Stimulated activated CD4-positive, alpha-beta T cell treated with anti-CD3 and anti-CD28 coated beads, TNF-alpha, amount 100 ng/mL, for 1 hour (primary cell): ENCODE results near the gene TIPRL.
"Not testable (repeated sequence)": the region's sequence is repeated elsewhere in the genome, so short reads cannot be mapped to it uniquely, and the experiment has no call there.

Experiments
- DNase-seq, 3 donors: peaks; one replicate each; pipeline ENCODE4 v3.0.0-alpha.2; 2020; ENCODE audit warnings: low read depth in 3 of 3, low spot score in 1 of 3

TIPRL gene

DNA sequence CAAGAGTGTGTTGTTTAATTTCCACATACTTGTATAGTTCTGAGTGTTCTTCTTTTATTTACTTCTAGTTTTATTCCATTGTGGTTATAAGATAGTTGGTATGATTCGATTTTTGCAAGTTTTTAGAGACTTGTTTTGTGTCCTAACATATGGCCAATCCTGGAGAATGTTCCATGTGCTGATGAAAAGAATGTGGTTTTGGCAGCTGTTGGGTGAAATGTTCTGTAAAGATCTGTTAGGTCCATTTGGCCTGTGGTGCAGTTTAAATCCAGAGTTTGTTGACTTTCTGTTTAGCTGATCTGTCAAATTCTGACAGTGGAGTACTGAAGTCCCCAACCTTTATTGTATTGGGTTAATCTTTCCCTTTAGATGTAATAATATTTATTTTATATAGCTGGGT is 19.5 kb upstream of the TIPRL start:
- DNase-seq = no peak

DNA sequence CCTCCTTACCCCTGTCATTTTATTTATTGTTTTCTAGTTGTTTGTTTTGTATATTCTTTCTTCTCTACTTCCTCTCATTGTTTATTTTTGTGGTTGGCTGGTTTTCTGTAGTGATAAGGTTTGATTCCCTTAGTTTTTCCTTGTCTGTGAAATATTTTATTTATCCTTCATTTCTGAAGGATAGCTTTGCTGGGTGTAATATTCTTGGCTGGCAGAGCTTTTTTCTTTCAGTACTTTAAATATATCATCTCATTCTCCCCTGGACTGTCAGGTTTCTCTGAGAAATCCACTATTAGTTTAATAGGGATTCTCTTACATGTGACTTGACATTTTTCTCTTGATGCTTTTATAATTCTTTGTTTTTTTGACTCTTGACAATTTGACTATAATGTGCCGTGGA is 18.8 kb upstream of the TIPRL start:
- no peak for DNase-seq

GRCh38 chr1:168161459-168161858 is 17.3 kb upstream of the TIPRL start:
- no peak for DNase-seq

GRCh38 chr1:168163670-168164069 is 15.1 kb upstream of the TIPRL start:
- no peak for DNase-seq

GRCh38 chr1:168164771-168165170 is 14.0 kb upstream of the TIPRL start:
- DNase-seq = no peak

DNA sequence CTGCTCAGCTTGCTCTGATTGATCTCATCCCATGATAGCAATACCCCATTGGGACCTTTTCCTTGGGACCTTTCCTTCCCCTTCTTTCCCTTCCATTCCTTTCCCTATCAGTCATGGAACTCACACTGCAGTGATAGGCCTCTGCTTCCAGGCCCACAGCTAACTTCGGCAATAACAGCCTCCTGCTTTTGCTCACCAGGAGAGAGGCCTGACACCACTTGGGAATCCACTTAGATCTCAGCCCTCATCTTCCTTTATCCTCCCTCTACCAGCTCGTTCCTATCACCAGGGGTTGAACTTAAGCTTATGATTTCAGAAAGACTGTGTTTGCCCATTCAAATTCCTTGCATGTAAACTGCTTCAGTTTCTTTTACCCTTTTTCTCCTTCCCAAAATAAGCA is 11.0 kb upstream of the TIPRL start:
- no peak for DNase-seq

DNA sequence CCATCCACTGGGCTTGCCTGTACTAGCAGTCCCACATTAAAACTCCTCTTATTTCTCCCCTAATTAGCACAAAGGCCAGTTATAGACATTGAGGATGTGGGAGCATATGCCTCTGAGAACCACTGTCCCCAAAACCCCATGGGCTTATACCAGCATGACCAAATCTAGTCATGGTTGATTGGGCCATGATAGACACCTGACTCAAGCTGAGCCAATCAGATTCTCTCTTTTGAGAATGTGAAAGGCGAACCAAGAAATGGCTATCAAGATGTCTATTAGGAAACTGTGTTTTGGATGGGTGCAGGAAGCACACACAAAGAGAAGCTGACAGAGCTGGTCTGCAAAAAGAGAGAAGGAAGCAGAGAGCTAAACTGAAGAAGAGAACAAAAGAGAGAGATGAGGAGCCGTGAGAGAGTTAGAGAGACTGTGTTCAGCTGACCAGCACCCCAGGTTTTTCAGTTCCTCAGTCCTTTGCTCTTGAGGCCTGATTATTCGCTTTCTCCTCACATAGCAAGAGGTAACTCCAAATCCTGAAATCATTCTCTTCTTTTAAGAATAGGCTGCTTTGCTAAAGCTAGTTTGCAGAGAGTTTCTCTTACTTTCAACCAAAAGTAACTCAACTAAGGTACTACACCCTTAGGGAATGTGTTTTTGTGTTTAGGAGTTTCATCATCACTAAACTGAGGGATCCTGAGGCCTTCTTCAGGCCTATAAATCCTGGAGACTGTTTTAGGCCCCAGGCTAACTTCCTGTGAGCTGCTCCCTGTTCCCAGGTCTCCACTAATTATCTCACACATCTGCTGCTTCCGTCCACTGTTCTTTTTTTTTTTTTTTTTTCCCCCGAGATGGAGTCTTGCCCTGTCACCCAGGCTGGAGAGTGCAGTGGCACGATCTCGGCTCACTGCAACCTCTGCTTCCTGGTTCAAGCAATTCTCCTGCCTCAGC is 7.9 kb upstream of the TIPRL start:
- no peak for DNase-seq

GRCh38 chr1:168172250-168172915 is 6.4 kb upstream of the TIPRL start:
- DNase-seq = no peak

DNA sequence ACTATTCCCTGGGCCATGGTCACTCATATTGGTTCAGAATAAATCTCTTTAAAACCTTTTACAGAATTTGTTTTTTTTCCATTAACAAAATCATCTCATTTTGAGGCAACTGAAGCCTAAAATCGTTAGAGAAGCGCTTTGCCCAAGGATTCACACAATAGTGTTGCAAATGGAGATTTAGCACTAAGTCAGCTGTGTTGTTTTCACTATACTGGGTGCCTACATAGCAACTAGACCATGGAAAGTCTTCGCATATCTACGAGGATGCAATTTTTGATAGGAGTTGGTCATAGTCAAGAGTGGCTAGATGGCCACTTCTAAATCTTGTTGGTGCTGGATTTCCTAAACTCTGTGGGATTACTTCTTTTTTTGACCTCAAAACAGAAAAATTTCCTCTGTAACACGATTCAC is 530 bp upstream of the TIPRL start:
- no peak for DNase-seq

DNA sequence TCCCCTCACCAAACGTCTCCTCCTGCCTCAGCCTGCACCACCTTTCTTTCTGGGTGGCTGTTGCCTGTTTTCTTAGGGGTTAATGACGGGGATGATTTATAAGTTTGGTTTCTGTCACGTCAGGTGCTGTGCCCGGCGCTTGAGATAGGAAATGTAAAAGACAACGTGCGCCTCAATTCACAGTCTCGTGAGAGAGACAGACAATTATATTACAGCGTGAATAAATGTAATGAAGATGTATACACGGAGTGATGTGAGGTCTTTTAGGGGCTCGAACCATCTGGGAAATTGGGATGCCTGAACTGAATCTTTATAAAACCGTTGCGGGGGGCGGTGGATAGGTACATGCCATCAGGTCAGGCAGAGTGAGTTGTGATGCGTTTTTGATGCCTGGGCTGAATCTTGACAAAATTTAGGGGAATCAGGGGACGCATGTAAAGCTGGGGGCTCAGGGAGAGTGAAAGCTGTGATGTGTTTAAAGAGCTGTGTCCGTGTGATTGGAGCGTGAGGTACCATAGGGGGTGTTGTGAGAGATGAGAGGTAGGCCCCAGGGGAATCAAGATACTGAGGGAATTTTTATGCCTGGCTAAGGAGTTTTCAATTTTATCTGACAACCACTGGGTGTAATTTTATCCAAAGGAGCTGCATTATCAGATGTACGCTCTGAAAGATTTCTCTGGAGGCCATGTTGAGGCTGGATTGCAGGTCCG is 831 bp downstream of the TIPRL start:
- no peak for DNase-seq

DNA sequence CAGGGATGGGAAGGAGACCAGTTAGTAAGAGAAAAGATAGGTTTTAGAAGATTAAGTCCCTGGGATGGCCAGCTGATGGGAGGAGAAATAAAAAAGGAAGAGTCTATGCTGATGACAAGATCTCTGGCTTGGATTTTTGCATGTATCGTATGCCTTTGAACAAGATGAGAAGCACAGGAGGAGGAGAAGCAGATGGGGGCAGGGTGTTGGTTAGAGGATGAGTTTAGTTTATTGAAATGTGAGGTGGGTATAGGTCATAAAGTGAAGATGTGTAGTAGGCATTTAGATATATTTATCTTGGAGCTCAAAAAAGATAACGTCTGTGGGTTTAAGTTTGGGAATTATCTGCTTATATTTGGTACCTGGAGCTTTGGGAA is 1.4 kb downstream of the TIPRL start:
- no peak for DNase-seq

DNA sequence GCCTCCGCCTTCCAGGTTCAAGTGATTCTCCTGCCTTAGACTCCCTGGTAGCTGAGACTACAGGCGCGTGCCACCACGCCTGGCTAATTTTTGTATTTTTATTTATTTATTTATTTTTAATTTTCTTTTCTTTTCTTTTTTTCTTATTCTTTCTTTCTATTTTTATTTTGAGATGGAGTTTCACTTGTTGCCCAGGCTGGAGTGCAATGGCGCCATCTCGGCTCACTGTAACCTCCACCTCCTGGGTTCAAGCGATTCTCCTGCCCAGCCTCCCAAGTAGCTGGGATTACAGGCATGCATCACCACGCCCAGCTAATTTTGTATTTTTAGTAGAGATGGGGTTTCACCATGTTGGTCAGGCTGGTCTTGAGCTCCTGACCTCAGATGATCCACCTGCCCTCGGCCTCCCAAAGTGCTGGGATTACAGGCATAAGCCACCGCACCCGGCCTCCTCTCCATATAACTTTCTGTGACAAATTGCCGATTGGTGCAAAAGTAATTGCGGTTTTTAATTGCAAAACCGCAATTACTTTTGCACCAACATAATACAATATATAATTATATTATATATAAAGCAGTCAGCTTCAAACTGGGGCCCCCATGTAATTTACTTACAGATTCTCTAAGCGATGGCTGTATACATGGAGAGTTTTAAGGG is 2.4 kb downstream of the TIPRL start:
- DNase-seq = not testable (repeated sequence)

GRCh38 chr1:168187177-168187576 is 8.4 kb downstream of the TIPRL start:
- DNase-seq = no peak

GRCh38 chr1:168190403-168190802 is 11.6 kb downstream of the TIPRL start:
- DNase-seq = no peak

DNA sequence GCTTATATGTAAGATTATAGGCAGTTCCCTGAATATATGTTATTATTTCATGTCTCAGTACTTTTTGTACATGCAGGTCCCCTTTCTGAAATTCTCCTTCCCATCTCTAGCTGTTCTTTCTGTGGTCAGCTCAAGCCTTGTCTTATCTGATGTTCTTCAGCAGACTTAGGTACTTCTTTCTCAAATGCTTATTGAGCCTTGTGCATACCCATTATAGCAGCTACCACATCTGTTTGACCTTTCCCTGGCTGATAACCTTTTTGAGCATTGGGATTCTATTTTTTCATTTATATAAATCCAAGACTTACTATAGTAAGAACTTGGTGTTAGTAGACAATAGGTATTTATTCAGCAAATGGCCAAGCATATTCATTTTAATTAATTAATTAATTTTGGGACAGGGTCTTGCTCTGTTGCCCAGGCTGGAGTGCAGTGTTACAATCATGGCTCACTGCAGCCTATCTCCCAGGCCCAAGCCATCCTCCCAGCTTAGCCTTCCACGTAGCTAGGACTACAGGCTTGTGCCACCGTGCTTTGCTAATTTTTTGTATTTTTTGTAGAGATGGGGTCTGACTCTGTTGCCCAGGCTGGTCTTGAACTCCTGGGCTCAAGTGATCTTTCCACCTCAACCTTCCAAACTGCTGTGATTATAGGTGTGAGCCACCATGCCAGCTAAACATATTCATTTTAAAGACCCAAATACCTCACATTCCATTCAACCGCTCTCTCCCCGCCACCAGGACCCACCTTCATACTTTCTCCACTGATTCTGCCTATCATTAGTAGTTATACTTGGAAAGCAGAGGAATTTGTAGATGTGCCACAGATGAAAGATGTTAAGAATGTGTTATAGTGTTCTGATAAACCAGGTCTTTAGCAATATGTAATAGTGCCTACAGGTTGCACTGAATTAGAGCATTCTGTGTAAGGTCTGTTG is 16.7 kb downstream of the TIPRL start:
- DNase-seq = no peak

GRCh38 chr1:168199056-168199455 is 20.3 kb downstream of the TIPRL start:
- no peak for DNase-seq

GRCh38 chr1:168202941-168203654 is 24.3 kb downstream of the TIPRL start:
- no peak for DNase-seq

GRCh38 chr1:168206111-168206510 is 27.3 kb downstream of the TIPRL start:
- no peak for DNase-seq

DNA sequence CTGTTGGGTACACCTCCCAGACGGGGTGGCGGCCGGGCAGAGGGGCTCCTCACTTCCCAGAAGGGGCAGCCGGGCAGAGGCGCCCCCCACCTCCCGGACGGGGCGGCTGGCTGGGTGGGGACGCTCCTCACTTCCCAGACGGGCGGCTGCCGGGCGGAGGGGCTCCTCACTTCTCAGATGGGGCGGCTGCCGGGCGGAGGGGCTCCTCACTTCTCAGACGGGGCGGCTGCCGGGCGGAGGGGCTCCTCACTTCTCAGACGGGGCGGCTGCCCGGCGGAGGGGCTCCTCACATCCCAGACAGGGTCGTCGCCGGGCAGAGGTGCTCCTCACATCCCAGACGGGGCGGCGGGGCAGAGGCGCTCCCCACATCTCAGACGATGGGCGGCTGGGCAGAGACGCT is 28.9 kb downstream of the TIPRL start:
- not testable (repeated sequence) for DNase-seq

GRCh38 chr1:168210312-168210711 is 31.6 kb downstream of the TIPRL start:
- no peak for DNase-seq
